ENCODE data around the gene CFAP43.

DNA sequence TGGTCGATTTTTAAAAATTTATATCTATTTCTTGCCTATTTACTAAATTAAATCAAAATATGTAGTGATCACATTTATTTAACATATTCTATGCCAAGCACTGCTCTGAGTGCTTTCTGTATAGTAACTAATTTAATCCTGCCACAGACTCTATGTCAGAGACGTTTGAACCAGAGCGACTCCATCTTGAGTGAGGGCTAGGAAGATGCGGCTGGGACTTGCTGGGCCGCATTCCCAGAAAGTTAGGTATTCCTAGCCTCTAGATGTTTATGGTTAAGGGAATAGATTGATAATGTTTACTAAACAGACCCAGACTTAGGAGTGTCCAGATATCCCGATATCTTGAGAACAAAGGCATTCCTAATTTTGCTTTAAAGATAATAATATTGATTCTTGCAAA, 19.3 kb upstream of the CFAP43 start:
- TF ChIP-seq POLR2A (IDR thresholded peaks at IDR 0.05; ENCODE audit: low read depth, low read length), result no peak
- no peak for TF ChIP-seq POLR2AphosphoS5 (IDR thresholded peaks at IDR 0.05; ENCODE audit: low read depth, low read length)
